ENCODE measurements around the gene CLNS1A.
A peak's percentile ranks its signal among the peaks of the same experiment; 100 is the strongest.
"Not testable (repeated sequence)": the region's sequence is repeated elsewhere in the genome, so short reads cannot be mapped to it uniquely, and the experiment has no call there.

CLNS1A gene

GRCh38 chr11:77617892-77618291 lies 19.7 kb downstream of the CLNS1A start:
- no peak for DNase-seq (ENCODE audit: low read depth)

GRCh38 chr11:77611921-77612320 lies 25.7 kb downstream of the CLNS1A start:
- DNase-seq (ENCODE audit: low read depth), result no peak

GRCh38 chr11:77609234-77609633 lies 28.4 kb downstream of the CLNS1A start:
- no peak for DNase-seq (ENCODE audit: low read depth)

- no peak for DNase-seq (ENCODE audit: low read depth)
These were observed 33.3 kb downstream of the CLNS1A start for GRCh38 chr11:77604281-77604680.

GRCh38 chr11:77602381-77603088 lies 35.1 kb downstream of the CLNS1A start:
- DNase-seq (ENCODE audit: low read depth), result peak; percentile 75

- DNase-seq (ENCODE audit: low read depth), result no peak
These were observed 39.4 kb downstream of the CLNS1A start for GRCh38 chr11:77598195-77598594.

GRCh38 chr11:77596626-77597025 lies 41.0 kb downstream of the CLNS1A start:
- DNase-seq (ENCODE audit: low read depth), result no peak

GRCh38 chr11:77593883-77594282 lies 43.7 kb downstream of the CLNS1A start:
- no peak for DNase-seq (ENCODE audit: low read depth)

GRCh38 chr11:77592727-77593126 lies 44.9 kb downstream of the CLNS1A start:
- no peak for DNase-seq (ENCODE audit: low read depth)

- no peak for DNase-seq (ENCODE audit: low read depth)
These were observed 47.3 kb downstream of the CLNS1A start for GRCh38 chr11:77590194-77590782.

- DNase-seq (ENCODE audit: low read depth), result peak; percentile 48
These were observed 47.9 kb downstream of the CLNS1A start, which contains the start of gene AQP11 for GRCh38 chr11:77589521-77590193. TSS of gene AQP11 (plus strand) at chr11:77589953. CDS start at chr11:77589993, 40 bp downstream.

- DNase-seq (ENCODE audit: low read depth), result no peak
These were observed 48.4 kb downstream of the CLNS1A start for GRCh38 chr11:77589181-77589520.

- no peak for DNase-seq (ENCODE audit: low read depth)
These were observed 56.8 kb downstream of the CLNS1A start for GRCh38 chr11:77580712-77581337.

- DNase-seq (ENCODE audit: low read depth), result not testable (repeated sequence)
These were observed 62.2 kb downstream of the CLNS1A start for GRCh38 chr11:77575428-77575827.

- DNase-seq (ENCODE audit: low read depth), result not testable (repeated sequence)
These were observed 66.7 kb downstream of the CLNS1A start for GRCh38 chr11:77570896-77571295.

GRCh38 chr11:77569676-77570070 lies 67.9 kb downstream of the CLNS1A start:
- no peak for DNase-seq (ENCODE audit: low read depth)

GRCh38 chr11:77568916-77569675 lies 68.5 kb downstream of the CLNS1A start:
- no peak for DNase-seq (ENCODE audit: low read depth)

- DNase-seq (ENCODE audit: low read depth), result no peak
These were observed 69.3 kb downstream of the CLNS1A start for GRCh38 chr11:77568306-77568705.
